NCI-H1417 treated with DMSO at 0.1 percent for 48 hours (cell line): ENCODE results near the gene GTF2H1.

ENCODE experiments used
- DNase-seq: peaks from one replicate; lab custom pipeline; 2025; lab: John Stamatoyannopoulos, UW

GTF2H1 gene

GRCh38 chr11:18321969-18322711, at the start of gene GTF2H1, which contains the start of gene HPS5:
Gene GTF2H1 (plus strand): TSS chr11:18322567. CDS start chr11:18333075, 10,508 bp downstream.
Gene HPS5 (minus strand): TSS chr11:18322140. CDS start chr11:18317858, 4,282 bp downstream.
- peak; percentile 87 for DNase-seq

- DNase-seq: no peak
These were observed 44.6 kb upstream of the GTF2H1 start for GRCh38 chr11:18277565-18278271.

- DNase-seq: no peak
These were observed 41.8 kb upstream of the GTF2H1 start for GRCh38 chr11:18280438-18281045.

- no peak for DNase-seq
These were observed 39.7 kb upstream of the GTF2H1 start for GRCh38 chr11:18282626-18283025.

GRCh38 chr11:18285841-18286240, 36.5 kb upstream of the GTF2H1 start:
- no peak for DNase-seq

- DNase-seq: no peak
These were observed 33.5 kb upstream of the GTF2H1 start for GRCh38 chr11:18288911-18289310.

GRCh38 chr11:18294862-18295261, 27.5 kb upstream of the GTF2H1 start:
- DNase-seq: no peak

- no peak for DNase-seq
These were observed 27.1 kb upstream of the GTF2H1 start for GRCh38 chr11:18295316-18295715.

GRCh38 chr11:18299721-18300120, 22.6 kb upstream of the GTF2H1 start:
- no peak for DNase-seq

- DNase-seq: no peak
These were observed 17.6 kb upstream of the GTF2H1 start for GRCh38 chr11:18304745-18305144.

GRCh38 chr11:18307461-18308139, 14.8 kb upstream of the GTF2H1 start:
- no peak for DNase-seq

- DNase-seq: no peak
These were observed 14.1 kb upstream of the GTF2H1 start for GRCh38 chr11:18308242-18308641.

- no peak for DNase-seq
These were observed 12.7 kb upstream of the GTF2H1 start for GRCh38 chr11:18309691-18310090.

GRCh38 chr11:18310800-18311340, 11.5 kb upstream of the GTF2H1 start:
- DNase-seq: no peak

GRCh38 chr11:18312012-18312411, 10.4 kb upstream of the GTF2H1 start:
- DNase-seq: no peak

GRCh38 chr11:18312663-18313420, 9.5 kb upstream of the GTF2H1 start:
- DNase-seq: no peak

GRCh38 chr11:18313965-18314763, 8.2 kb upstream of the GTF2H1 start:
- no peak for DNase-seq

GRCh38 chr11:18314784-18315523, 7.4 kb upstream of the GTF2H1 start:
- DNase-seq: no peak

GRCh38 chr11:18315893-18316292, 6.5 kb upstream of the GTF2H1 start:
- no peak for DNase-seq

GRCh38 chr11:18317551-18317950, 4.8 kb upstream of the GTF2H1 start:
- DNase-seq: no peak
